Stomach (tissue), 4 donors: ENCODE data around the gene PTBP1.

Experiments
- EP300 ChIP-seq: sonication (generic); formaldehyde crosslinking; IDR thresholded peaks from one replicate; pipeline ENCODE4 v1.6.1; 2017; ENCODE audit warnings: antibody characterized with exemption
- POLR2A ChIP-seq, 4 donors: fragments of 450-650 bp; IDR thresholded peaks; one replicate each; pipeline ENCODE4 v1.6.1; 2016; ENCODE audit warnings: antibody characterized with exemption in 4 of 4, control low read depth in 2 of 4, mild to moderate bottlenecking in 1 of 4, moderate library complexity in 1 of 4
- POLR2AphosphoS5 ChIP-seq, 3 donors: sonication (generic); formaldehyde crosslinking; IDR thresholded peaks; one replicate each; pipeline ENCODE4 v1.6.1; 2016; ENCODE audit warnings: antibody characterized with exemption in 3 of 3
- TF ChIP-seq, protein P1 (sequence below), 7 experiments: fragments of 450-650 bp in 4 of 7; fragments of 200-600 bp in 3 of 7; sonication (generic) in 3 of 7; IDR thresholded peaks; one replicate each; pipeline ENCODE4 v1.5.1; 2016 to 2019; ENCODE audit warnings: antibody characterized with exemption in 7 of 7, control low read depth in 2 of 7, mild to moderate bottlenecking in 1 of 7

DNA sequence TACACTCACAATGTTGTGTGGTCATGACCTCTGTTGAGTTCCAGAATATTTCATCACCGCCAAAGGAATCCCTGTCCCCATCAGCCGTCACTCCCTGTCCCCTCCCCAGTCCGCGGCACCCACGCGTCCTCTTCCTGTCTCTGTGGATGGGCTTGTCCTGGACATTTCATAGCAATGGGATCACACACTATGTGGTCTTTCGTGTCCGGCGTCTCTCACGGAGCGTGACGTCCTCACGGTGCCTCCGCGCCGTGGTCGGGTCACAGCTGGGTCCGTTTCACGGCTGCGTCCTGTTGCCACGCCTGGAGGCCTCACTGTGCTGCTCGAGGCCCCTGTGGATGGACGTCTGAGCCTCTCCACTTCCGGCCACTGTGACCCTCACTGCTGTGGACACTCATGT is 37.0 kb downstream of the PTBP1 start:
- TF ChIP-seq POLR2A (IDR thresholded peaks at IDR 0.05) (no peak), EP300 (no peak), POLR2AphosphoS5 (IDR thresholded peaks at IDR 0.05) (no peak)
- TF ChIP-seq, protein P1, sequence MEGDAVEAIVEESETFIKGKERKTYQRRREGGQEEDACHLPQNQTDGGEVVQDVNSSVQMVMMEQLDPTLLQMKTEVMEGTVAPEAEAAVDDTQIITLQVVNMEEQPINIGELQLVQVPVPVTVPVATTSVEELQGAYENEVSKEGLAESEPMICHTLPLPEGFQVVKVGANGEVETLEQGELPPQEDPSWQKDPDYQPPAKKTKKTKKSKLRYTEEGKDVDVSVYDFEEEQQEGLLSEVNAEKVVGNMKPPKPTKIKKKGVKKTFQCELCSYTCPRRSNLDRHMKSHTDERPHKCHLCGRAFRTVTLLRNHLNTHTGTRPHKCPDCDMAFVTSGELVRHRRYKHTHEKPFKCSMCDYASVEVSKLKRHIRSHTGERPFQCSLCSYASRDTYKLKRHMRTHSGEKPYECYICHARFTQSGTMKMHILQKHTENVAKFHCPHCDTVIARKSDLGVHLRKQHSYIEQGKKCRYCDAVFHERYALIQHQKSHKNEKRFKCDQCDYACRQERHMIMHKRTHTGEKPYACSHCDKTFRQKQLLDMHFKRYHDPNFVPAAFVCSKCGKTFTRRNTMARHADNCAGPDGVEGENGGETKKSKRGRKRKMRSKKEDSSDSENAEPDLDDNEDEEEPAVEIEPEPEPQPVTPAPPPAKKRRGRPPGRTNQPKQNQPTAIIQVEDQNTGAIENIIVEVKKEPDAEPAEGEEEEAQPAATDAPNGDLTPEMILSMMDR (IDR thresholded peaks at IDR 0.05): no peak
